GM23338 (cell line): ENCODE results near the gene LRRC47. TPM values are rescaled to one million over a fixed set of nuclear protein-coding genes. Genes with fewer than 3 reads are reported as not detected.

Experiments
- ATAC-seq: fragments of 200-7000 bp; cut with Tn5 transposase; 3 replicates; pipeline ENCODE4 v1.9.1; 2020
- DNase-seq: peaks from one replicate; pipeline ENCODE4 v3.0.0-alpha.2; 2015; ENCODE audit warnings: low spot score
- H2AFZ ChIP-seq: fragments of 200-600 bp; sonication (generic); 2 replicates; pipeline ENCODE4 v1.8.0; 2016; ENCODE audit warnings: antibody characterized with exemption, mild to moderate bottlenecking, moderate library complexity
- H3F3A ChIP-seq: fragments of 200-600 bp; sonication (generic); replicated peaks from 2 replicates; pipeline ENCODE4 v1.8.0; 2017; ENCODE audit warnings: antibody characterized with exemption, mixed run types, low read depth
- H3K27ac ChIP-seq: fragments of 200-600 bp; sonication (generic); 2 replicates; pipeline ENCODE4 v1.6.1; 2016; ENCODE audit warnings: low read depth
- H3K27me3 ChIP-seq: fragments of 200-600 bp; sonication (generic); 2 replicates; pipeline ENCODE4 v1.8.0; 2016; ENCODE audit warnings: mild to moderate bottlenecking, mixed run types, moderate library complexity; ENCODE audit not compliant: insufficient read depth
- H3K36me3 ChIP-seq: fragments of 200-600 bp; sonication (generic); 2 replicates; pipeline ENCODE4 v1.8.0; 2016; ENCODE audit warnings: mild to moderate bottlenecking; ENCODE audit not compliant: insufficient read depth
- H3K4me1 ChIP-seq: fragments of 200-600 bp; sonication (generic); 2 replicates; pipeline ENCODE4 v1.8.0; 2016; ENCODE audit warnings: mild to moderate bottlenecking, moderate library complexity; ENCODE audit not compliant: insufficient read depth
- H3K4me2 ChIP-seq: fragments of 200-600 bp; sonication (generic); 2 replicates; pipeline ENCODE4 v1.7.1; 2017; ENCODE audit warnings: mixed run types
- H3K4me3 ChIP-seq: fragments of 200-600 bp; sonication (generic); 2 replicates; pipeline ENCODE4 v1.6.1; 2016; ENCODE audit warnings: mixed run types
- H3K79me2 ChIP-seq: fragments of 200-600 bp; sonication (generic); replicated peaks from 2 replicates; pipeline ENCODE4 v1.8.0; 2017; ENCODE audit warnings: mild to moderate bottlenecking; ENCODE audit not compliant: insufficient read depth
- H3K9me2 ChIP-seq: fragments of 200-600 bp; sonication (generic); 2 replicates; pipeline ENCODE4 v1.8.0; 2017; ENCODE audit not compliant: insufficient read depth
- H4K20me1 ChIP-seq: fragments of 200-600 bp; sonication (generic); replicated peaks from 2 replicates; pipeline ENCODE4 v1.8.0; 2017; ENCODE audit warnings: mild to moderate bottlenecking; ENCODE audit not compliant: insufficient read depth
- H3K27ac Mint-ChIP-seq: 2 replicates; pipeline ENCODE4 v1.8.0; 2020; ENCODE audit warnings: inconsistent platforms, mild to moderate bottlenecking, moderate library complexity, mixed read lengths
- H3K27me3 Mint-ChIP-seq: 3 replicates; pipeline ENCODE4 v1.8.0; 2022; ENCODE audit warnings: low read depth, mild to moderate bottlenecking, moderate library complexity, mixed read lengths, inconsistent platforms; ENCODE audit not compliant: insufficient read depth, poor library complexity
- H3K36me3 Mint-ChIP-seq: 3 replicates; pipeline ENCODE4 v1.8.0; 2021; ENCODE audit warnings: low read depth, mild to moderate bottlenecking, inconsistent platforms, moderate library complexity, mixed read lengths
- H3K4me1 Mint-ChIP-seq: 3 replicates; pipeline ENCODE4 v1.8.0; 2020; ENCODE audit warnings: mild to moderate bottlenecking, inconsistent platforms, mixed read lengths
- H3K4me3 Mint-ChIP-seq: 3 replicates; pipeline ENCODE4 v1.8.0; 2021; ENCODE audit warnings: moderate library complexity, mild to moderate bottlenecking, inconsistent platforms, mixed read lengths
- H3K9me3 Mint-ChIP-seq: 3 replicates; pipeline ENCODE4 v1.8.0; 2020; ENCODE audit warnings: moderate library complexity, mild to moderate bottlenecking, inconsistent platforms, mixed read lengths
- ETS1 ChIP-seq: IDR thresholded peaks from 2 replicates; pipeline ENCODE4 v1.6.1; 2016; ENCODE audit warnings: antibody characterized with exemption
- EZH2 ChIP-seq: fragments of 200-600 bp; sonication (generic); IDR thresholded peaks from one replicate; pipeline ENCODE4 v1.8.0; 2017; ENCODE audit warnings: antibody characterized with exemption, mild to moderate bottlenecking, low read depth; ENCODE audit not compliant: unreplicated experiment
- EZH2phosphoT487 ChIP-seq: fragments of 200-600 bp; sonication (generic); IDR thresholded peaks from one replicate; pipeline ENCODE4 v1.8.1; 2018; ENCODE audit warnings: antibody characterized with exemption; ENCODE audit not compliant: unreplicated experiment
- JUNB ChIP-seq: IDR thresholded peaks from one replicate; pipeline ENCODE4 v1.6.1; 2016; ENCODE audit warnings: antibody characterized with exemption; ENCODE audit not compliant: unreplicated experiment
- POLR2AphosphoS5 ChIP-seq: IDR thresholded peaks from 2 replicates; pipeline ENCODE4 v1.6.1; 2016; ENCODE audit warnings: antibody characterized with exemption, low read depth
- STAT1 ChIP-seq: IDR thresholded peaks from one replicate; pipeline ENCODE4 v1.6.1; 2016; ENCODE audit warnings: antibody characterized with exemption; ENCODE audit not compliant: unreplicated experiment
- polyA plus RNA-seq: library from polyadenylated mRNA; unstranded; fragments of >200 nt; fragmentation: Nextera tagmentation; extraction: Ambion mirVana; gene quantifications from 2 replicates; pipeline ENCODE4 v1.2.1, GENCODE V29; 2016
- total RNA-seq: library from RNA; depleted of rRNA; stranded (reverse); fragments of >200 nt; shearing (Covaris generic); gene quantifications from 2 replicates; pipeline ENCODE4 v1.2.3, GENCODE V29; 2014
- TF ChIP-seq, protein P1 (sequence below): fragments of 250-450 bp; sonication (Bioruptor Pico); IDR thresholded peaks from 2 replicates; pipeline ENCODE4 v1.5.0; 2020; ENCODE audit warnings: mild to moderate bottlenecking, moderate library complexity

LRRC47 gene
- total and polyA plus RNA-seq, 2 experiments from 2014 or later, result 15.8 to 76.8 TPM

DNA sequence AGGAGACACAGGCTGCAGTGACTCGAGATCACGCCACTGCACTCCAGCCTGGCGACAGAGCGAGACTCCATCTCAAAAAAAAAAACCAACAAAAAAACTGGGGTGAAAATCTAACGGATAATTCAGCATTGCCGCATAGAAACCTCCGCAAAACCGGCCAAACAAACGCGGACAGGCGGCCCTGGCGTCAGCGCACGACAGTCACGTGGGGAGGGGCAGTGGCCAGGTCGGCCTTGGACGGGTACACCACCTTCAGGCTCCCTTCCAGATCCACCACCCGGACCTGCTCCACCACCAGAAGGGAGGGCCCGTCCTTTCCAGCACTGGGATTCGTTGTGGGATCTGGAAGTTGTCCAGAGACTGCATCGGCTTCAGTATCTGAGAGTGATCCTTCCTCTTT is 15.4 kb downstream of the LRRC47 start:
- H3K36me3 ChIP-seq, result peaks cover 34% of the 10 kb centered on the region
- H3K9me3 Mint-ChIP-seq, result no peaks in the 10 kb centered on the region; the same call in 2 of the 3 replicates
- no peak overlapping the region for H3K4me3 ChIP-seq
- no peaks in the 10 kb centered on the region for H3K4me1 ChIP-seq
- no peak overlapping the region for H3K4me3 Mint-ChIP-seq
- H3K4me2 ChIP-seq, result no peak overlapping the region
- H3K27ac Mint-ChIP-seq, result no peak overlapping the region
- TF ChIP-seq, protein P1, sequence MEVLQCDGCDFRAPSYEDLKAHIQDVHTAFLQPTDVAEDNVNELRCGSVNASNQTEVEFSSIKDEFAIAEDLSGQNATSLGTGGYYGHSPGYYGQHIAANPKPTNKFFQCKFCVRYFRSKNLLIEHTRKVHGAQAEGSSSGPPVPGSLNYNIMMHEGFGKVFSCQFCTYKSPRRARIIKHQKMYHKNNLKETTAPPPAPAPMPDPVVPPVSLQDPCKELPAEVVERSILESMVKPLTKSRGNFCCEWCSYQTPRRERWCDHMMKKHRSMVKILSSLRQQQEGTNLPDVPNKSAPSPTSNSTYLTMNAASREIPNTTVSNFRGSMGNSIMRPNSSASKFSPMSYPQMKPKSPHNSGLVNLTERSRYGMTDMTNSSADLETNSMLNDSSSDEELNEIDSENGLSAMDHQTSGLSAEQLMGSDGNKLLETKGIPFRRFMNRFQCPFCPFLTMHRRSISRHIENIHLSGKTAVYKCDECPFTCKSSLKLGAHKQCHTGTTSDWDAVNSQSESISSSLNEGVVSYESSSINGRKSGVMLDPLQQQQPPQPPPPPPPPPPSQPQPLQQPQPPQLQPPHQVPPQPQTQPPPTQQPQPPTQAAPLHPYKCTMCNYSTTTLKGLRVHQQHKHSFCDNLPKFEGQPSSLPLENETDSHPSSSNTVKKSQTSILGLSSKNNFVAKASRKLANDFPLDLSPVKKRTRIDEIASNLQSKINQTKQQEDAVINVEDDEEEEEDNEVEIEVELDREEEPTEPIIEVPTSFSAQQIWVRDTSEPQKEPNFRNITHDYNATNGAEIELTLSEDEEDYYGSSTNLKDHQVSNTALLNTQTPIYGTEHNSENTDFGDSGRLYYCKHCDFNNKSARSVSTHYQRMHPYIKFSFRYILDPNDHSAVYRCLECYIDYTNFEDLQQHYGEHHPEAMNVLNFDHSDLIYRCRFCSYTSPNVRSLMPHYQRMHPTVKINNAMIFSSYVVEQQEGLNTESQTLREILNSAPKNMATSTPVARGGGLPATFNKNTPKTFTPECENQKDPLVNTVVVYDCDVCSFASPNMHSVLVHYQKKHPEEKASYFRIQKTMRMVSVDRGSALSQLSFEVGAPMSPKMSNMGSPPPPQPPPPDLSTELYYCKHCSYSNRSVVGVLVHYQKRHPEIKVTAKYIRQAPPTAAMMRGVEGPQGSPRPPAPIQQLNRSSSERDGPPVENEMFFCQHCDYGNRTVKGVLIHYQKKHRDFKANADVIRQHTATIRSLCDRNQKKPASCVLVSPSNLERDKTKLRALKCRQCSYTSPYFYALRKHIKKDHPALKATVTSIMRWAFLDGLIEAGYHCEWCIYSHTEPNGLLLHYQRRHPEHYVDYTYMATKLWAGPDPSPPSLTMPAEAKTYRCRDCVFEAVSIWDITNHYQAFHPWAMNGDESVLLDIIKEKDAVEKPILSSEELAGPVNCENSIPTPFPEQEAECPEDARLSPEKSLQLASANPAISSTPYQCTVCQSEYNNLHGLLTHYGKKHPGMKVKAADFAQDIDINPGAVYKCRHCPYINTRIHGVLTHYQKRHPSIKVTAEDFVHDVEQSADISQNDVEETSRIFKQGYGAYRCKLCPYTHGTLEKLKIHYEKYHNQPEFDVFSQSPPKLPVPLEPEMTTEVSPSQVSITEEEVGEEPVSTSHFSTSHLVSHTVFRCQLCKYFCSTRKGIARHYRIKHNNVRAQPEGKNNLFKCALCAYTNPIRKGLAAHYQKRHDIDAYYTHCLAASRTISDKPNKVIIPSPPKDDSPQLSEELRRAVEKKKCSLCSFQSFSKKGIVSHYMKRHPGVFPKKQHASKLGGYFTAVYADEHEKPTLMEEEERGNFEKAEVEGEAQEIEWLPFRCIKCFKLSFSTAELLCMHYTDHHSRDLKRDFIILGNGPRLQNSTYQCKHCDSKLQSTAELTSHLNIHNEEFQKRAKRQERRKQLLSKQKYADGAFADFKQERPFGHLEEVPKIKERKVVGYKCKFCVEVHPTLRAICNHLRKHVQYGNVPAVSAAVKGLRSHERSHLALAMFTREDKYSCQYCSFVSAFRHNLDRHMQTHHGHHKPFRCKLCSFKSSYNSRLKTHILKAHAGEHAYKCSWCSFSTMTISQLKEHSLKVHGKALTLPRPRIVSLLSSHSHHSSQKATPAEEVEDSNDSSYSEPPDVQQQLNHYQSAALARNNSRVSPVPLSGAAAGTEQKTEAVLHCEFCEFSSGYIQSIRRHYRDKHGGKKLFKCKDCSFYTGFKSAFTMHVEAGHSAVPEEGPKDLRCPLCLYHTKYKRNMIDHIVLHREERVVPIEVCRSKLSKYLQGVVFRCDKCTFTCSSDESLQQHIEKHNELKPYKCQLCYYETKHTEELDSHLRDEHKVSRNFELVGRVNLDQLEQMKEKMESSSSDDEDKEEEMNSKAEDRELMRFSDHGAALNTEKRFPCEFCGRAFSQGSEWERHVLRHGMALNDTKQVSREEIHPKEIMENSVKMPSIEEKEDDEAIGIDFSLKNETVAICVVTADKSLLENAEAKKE (CRISPR knock-in tag), result no peak
- TF ChIP-seq STAT1 (no peak), EZH2phosphoT487 (no peak)
- DNase-seq (no peak), ATAC-seq (no peak)
- H4K20me1 ChIP-seq, result peaks cover 13% of the 10 kb centered on the region
- H3F3A ChIP-seq, result peaks cover 11% of the 10 kb centered on the region; the same call in 1 of the 2 replicates
- H3K27me3 ChIP-seq, result no peaks in the 10 kb centered on the region
- H3K36me3 Mint-ChIP-seq, result peaks cover 67% of the 10 kb centered on the region
- H2AFZ ChIP-seq, result no peak overlapping the region
- H3K27ac ChIP-seq, result no peak overlapping the region
- H3K9me2 ChIP-seq, result no peaks in the 10 kb centered on the region
- peaks cover 17% of the 10 kb centered on the region for H3K27me3 Mint-ChIP-seq
- peaks cover 3% of the 10 kb centered on the region for H3K4me1 Mint-ChIP-seq
- no peaks in the 10 kb centered on the region for H3K79me2 ChIP-seq

- DNase-seq (no peak), ATAC-seq (no peak)
- H3K9me2 ChIP-seq, result no peaks in the 10 kb centered on the region
- peaks cover 14% of the 10 kb centered on the region for H3K27me3 Mint-ChIP-seq
- no peaks in the 10 kb centered on the region; the same call in 1 of the 2 replicates for H3K4me1 ChIP-seq
- H3K27me3 ChIP-seq, result no peaks in the 10 kb centered on the region
- peaks cover 9% of the 10 kb centered on the region for H3K4me1 Mint-ChIP-seq
- H2AFZ ChIP-seq, result no peak overlapping the region
- no peak overlapping the region for H3K27ac Mint-ChIP-seq
- H3K36me3 ChIP-seq, result peaks cover 34% of the 10 kb centered on the region
- no peak overlapping the region for H3K4me2 ChIP-seq
- no peaks in the 10 kb centered on the region for H3K79me2 ChIP-seq
- no peak overlapping the region for H3K4me3 Mint-ChIP-seq
- H3K27ac ChIP-seq, result no peak overlapping the region
- peaks cover 11% of the 10 kb centered on the region; the same call in 1 of the 2 replicates for H3F3A ChIP-seq
- H3K36me3 Mint-ChIP-seq, result peaks cover 57% of the 10 kb centered on the region
- no peaks in the 10 kb centered on the region; the same call in 2 of the 3 replicates for H3K9me3 Mint-ChIP-seq
- H3K4me3 ChIP-seq, result no peak overlapping the region
- peaks cover 13% of the 10 kb centered on the region for H4K20me1 ChIP-seq
- no peak for TF ChIP-seq EZH2
- TF ChIP-seq POLR2AphosphoS5, result no peak
- no peak for TF ChIP-seq JUNB
- no peak for TF ChIP-seq ETS1
These were observed 16.3 kb downstream of the LRRC47 start for GRCh38 chr1:3779912-3780416.
